Stimulated activated CD4-positive, alpha-beta T cell treated with anti-CD3 and anti-CD28 coated beads, Interleukin-1b, Interleukin-23, amount 100 ng/mL, for 24 hours (primary cell): ENCODE results near the gene GADL1.

Experiments
- DNase-seq, 4 experiments: peaks; one replicate each; pipeline ENCODE4 v3.0.0-alpha.2; 2020; ENCODE audit warnings: low read depth in 4 of 4, low spot score in 1 of 4

Gene GADL1

DNA sequence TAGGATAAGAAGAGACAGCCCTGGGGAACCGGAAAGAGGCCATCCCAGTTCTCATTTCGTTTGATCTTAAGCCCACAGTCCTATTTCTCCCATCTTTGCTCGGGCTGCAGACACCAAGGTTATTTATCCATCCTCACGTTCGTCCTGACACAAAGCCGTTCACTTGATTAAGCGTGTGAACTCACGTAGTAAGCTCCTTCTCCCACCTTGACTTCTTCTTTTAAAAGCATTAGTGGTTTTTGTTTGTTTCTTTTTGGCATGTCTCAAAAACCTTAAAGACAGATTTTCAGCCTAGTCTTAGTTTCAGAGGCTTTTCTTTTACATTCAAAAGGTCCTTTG lies 217.1 kb downstream of the GADL1 start:
- no peak for DNase-seq

GRCh38 chr3:30676424-30677346 lies 217.8 kb downstream of the GADL1 start:
- no peak for DNase-seq
